NCI-H82 (cell line): ENCODE measurements around the gene ZNF140.

Experiments
- DNase-seq: peaks from one replicate; lab custom pipeline; 2025; lab: John Stamatoyannopoulos, UW

Gene ZNF140

DNA sequence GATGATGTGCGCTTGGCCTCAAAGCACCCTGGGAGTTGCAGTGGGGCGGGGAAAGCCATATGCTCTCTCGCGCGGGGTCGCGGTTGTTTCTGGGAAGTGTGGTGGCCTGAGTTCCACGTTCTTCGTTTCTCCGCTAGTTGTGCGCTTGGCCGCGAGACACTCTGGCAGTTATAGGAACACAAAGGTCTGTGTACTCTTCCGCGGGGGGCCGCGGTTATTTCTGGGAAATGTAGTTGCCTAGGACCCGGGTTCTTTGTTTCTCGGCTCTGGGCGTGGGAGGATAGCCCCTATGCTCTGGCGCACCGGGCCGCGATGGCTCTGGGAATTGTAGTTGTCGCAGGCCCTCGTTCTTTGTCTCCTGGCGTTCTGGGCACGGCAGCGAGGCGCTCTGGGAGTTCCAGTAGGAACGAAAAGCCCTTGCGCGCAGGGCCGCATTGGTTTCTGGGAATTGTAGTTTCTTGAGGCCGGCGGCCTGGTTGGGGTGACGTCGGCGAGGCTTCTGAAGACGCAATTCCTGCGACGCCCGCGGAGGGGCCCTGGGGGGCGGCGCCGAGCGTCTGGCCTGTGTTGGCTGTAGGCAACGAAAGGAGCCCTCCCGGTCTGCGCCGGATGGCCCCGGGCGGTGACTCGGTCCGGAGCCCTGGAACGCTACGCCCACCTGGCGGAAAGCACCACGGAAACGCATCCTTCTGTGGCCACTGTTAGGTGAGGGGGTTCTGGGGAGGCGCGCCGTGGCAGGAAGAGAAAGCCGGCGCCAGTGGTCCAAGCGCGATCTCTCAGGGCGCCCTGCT, at the start of gene ZNF140:
TSS of gene ZNF140 (plus strand) at position 556 of the 791 bp plus-strand sequence. CDS start 398 bp downstream, outside the sequence.
- peak; percentile 99 for DNase-seq

DNA sequence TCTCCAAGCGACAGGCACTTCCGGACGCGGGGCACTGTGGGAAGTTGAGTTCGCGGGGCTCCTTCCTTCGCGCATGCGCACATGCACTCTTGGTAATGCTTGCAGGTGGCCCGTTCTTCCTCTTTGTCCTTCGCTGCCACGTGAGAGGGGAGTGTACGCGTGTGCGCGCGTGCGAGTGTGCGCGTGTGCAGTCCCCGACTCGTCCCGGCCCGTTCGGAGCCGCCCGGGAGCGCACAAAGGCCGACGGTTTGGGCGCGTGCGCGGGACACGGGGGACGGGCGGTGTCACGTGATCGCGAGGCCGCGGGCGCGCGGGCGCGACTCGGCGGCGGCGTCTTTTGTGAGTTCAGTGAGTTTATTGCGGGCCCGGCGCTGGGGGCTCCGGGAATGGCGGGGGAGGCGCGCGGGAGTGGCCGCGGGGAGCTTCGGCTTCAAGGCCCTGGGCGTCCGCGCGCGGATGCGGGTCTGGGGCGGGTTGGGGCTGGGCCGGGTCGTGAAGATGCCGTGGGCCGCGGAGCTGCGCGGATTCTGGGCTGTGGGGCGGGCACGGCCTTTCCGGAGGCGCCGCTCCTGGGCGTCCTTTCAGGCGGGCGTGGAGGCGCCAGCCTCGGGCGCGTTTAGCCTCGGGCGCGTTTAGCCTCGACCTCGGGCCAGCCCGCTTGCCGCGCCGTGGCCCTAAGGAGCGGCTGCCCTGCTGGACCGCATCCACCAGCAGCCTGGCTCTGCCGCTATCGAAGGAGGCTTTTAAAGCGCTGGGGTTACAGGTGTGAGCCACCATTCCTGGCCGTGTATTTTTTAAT, 43.3 kb upstream of the ZNF140 start, which contains the start of gene ZNF84:
TSS of gene ZNF84 (plus strand) at position 303 of the 799 bp plus-strand sequence. CDS start 3,959 bp downstream, outside the sequence.
- peak; percentile 98 for DNase-seq

DNA sequence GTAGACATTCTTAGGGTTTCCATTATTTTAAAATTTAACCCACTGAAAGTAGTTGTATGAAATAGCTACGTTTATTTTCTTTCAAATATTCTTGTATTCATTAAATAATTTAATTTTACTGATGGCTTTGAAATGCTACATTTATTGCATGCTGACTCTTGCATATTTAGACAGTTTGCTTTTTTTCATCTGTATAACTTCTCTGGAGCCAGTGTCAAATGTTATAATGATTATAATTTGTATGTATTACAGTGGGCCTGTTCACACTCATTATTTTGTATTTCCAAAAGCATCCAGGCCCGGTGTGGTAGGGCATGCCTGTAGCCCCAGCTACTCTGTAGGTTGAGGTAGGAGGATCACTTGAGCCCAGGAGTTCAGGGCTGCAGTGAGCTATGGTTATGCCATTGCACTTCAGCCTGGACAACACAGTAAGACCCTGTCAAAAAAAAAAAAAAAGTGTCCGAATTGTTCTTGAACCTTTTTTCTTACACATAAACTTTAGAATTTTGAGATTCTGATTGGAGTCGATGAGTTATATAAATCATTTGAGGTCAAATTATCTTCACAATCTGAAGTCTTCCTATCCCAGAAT, 42.5 kb upstream of the ZNF140 start:
- DNase-seq = peak; percentile 21

DNA sequence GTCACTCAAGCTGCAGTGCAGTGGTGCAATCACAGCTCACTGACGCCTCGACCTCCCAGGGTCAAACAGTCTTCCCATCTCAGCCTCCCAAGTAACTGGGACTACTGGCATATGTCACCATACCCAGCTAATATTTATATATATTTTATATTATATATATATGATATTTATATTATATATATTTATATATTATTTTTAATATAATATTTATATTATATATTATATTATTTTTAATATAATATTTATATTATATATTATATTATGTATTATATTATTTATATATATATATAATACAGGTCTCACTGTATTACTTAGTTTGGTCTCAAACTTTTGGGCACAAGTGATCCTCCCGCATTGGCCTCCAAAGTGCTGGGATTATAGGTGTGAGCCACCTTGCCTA, 34.0 kb upstream of the ZNF140 start:
- no peak for DNase-seq

DNA sequence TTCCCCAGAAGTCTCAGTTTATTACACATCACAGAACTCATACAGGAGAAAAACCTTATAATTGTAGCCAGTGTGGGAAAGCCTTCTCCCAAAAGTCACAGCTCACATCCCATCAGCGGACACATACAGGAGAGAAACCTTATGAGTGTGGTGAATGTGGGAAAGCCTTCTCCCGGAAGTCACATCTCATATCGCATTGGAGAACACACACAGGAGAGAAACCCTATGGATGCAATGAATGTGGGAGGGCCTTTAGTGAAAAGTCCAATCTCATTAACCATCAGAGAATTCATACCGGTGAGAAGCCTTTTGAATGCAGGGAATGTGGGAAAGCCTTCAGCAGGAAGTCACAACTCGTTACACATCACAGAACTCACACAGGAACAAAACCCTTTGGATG, 23.3 kb upstream of the ZNF140 start:
- no peak for DNase-seq

DNA sequence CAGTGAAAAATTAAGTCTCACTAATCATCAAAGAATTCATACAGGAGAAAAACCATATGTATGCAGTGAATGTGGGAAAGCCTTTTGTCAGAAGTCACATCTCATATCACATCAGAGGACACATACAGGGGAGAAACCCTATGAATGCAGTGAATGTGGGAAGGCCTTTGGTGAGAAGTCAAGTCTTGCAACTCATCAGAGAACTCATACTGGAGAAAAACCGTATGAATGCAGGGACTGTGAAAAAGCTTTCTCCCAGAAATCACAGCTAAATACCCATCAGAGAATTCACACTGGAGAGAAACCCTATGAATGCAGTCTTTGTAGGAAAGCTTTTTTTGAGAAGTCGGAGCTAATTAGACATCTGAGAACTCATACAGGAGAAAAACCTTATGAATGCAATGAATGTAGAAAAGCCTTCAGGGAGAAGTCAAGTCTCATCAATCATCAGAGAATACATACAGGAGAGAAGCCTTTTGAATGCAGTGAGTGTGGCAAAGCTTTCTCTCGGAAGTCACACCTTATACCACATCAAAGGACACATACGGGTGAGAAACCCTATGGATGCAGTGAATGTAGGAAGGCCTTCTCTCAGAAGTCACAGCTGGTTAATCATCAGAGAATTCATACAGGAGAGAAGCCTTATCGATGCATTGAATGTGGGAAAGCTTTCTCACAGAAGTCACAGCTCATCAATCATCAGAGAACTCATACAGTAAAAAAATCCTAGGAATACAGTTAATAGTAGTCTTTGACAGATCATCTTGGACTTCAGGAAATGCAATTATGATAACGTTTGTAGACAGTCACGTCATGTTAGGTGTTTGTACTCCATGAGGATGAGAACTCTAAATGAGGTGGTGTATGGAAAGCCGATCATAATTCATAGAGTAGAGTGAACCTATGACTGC, 22.3 kb upstream of the ZNF140 start:
- DNase-seq = no peak

DNA sequence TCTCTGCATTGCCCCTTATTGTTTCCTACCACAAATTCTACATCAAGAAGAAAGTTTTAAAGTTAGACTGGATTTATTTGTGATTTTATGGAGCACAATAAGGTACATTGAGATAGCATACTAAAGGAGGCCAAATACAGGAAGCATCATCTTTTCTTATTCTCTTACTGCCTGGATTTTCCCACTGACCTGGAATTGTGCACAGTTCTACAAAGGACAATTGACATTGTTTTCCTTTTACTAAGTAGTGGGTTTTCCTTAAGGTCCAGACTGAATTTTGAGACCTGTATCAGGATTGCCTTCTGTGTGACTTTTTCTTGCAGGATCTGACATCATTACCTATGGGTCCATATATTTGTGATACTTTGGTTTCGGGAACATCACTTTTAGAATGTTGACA, 18.8 kb upstream of the ZNF140 start:
- DNase-seq = no peak

DNA sequence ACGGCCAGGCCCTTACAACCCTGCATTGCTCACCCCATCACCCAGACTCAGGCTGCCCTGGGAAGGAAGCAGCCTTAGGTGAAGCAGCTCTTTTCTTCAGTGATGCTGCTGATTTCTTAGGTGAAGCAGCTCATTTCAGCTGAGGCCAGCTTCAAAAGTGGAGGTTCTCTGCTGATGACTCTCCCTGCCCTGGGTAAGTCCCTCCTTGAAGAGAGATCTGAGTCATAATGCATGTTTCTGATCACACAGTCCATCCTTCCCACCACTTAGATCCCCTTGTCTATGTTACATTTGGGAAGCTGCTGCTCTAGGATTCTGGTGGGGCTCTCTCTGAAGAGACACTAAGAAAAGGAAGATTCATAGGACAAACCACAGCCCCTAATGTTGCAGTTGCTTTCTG, 17.2 kb upstream of the ZNF140 start:
- DNase-seq = no peak

DNA sequence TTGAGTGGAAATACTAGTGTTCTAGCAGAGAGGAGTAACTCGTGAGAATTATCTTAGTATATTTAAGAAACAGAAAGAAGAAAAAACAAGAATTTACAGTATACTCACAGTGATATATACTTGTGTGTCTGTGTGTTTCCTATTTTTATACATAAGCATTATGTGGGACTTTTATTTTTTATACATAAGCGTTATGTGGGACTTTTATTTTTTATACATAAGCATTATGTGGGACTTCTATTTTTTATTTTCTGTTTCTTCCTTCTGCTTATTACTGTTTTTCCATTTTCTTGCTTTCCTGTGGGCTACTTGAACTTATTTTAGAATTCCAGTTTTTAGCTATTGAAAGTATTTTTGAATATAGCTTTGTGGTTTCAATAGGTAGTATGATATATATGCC, 6.9 kb upstream of the ZNF140 start:
- no peak for DNase-seq

DNA sequence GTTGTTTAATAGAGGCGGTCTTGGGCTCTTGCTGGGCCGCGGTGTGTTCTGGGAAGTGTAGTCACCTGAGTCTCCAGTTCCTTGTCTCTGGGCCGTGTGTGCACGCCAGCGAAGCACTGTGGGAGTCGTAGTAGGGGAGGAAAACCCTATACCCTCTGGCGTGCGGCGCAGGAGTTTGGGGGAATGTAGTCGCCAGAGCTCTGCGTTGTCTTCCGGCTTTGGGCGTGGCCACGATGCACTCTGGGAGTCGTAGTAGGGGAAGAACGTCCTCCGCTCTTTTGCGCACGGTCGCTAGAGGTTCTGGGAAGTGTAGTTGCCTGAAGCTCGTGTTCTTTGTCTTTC, 726 bp upstream of the ZNF140 start:
- DNase-seq = peak; percentile 100

DNA sequence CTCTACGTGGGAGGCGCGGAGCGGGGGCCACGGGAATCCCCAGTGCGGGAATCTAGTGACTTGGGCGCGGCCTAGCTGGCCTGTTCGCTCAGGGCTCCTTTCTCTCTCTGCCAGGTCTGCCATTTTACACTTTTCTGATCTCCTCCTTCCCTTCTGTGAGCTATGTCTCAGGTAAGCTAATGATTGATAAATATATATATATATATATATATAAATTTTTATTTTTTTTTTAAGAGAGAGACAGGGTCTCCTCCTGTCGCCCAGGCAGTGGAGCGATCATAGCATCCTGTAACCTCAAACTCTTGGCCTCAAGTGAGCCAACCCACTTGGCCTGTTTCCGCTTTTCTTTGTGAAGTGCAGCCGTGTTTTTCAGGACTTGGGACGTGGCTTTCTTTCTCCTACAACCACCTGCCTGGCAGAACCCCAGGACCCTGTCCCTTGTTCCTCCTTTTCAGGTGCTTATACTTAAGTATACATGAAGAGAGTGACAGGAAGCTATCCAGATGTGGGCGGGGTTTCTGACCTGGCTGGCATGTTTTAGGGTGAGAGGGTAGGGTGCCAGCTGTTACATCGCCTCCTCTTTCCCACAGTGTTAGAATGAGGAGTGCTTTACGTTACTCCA, 547 bp downstream of the ZNF140 start:
- DNase-seq = peak; percentile 37

DNA sequence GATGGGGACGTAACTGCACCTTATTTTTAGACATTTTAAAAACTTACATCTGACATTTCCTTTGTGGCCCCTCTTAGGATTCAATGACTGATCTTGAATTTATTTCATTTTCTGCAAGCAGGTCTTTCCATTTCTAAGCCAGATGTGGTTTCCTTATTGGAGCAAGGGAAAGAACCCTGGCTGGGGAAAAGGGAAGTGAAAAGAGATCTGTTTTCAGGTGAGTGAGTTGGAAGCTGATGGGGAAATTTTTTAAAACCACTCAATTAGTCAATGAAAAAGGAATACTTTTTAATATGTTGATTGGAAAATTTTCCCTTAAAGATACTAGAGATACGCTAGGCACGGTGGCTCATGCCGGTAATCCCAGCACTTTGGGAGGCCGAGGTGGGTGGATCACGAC, 2.6 kb downstream of the ZNF140 start:
- DNase-seq = no peak

DNA sequence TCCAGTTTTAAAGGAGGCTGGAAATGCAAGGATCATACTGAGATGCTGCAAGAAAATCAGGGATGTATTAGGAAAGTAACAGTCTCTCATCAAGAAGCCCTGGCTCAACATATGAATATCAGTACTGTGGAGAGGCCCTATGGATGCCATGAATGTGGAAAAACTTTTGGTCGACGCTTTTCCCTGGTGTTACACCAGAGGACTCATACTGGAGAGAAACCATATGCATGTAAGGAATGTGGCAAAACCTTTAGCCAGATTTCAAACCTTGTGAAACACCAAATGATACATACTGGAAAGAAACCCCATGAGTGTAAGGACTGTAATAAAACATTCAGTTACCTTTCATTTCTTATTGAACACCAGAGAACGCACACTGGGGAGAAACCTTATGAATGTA, 24.9 kb downstream of the ZNF140 start:
- no peak for DNase-seq

DNA sequence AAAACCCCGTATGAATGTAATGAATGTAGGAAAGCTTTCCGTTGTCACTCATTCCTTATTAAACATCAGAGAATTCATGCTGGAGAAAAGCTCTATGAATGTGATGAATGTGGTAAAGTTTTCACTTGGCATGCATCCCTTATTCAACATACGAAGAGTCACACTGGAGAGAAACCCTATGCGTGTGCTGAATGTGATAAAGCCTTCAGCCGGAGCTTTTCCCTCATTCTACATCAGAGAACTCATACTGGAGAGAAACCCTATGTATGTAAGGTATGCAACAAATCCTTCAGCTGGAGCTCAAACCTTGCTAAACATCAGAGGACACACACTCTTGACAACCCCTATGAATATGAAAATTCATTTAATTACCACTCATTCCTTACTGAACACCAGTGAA, 25.5 kb downstream of the ZNF140 start:
- DNase-seq = peak; percentile 22

DNA sequence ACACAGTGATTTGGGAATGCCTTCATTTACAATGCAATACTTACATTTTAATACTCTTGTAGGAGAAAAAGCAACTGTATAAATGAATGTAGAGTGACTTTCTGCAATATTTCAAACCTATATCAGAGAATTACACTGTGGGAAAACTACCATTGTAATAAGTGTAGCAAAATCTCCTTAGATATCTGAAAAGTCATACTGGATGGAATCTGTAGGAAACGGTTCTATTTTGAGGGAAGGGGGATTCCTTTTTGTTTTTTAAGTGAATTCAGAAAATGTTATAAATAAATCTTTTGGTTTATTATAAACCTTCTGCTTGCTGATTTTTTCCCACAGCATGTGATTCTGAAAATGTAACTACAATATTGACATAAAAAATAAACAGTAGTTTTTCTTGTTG, 26.4 kb downstream of the ZNF140 start:
- DNase-seq = no peak

DNA sequence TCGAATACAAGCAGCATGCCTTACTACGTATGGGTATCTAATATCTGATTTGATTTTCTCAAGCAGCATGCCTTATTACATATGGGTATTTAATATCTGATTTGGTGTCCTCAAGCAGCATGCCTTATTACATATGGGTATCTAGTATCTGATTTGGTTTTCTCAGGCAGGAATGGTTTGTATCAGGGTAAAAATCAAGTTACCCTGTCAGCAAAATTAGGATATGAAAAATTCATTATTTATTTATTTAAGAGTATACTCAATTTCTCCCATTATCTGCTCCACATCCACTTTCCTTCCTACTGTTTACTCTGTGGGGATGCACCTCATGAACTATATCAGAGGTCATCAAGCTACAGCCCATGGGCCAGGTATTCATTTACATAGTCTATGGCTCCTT, 27.4 kb downstream of the ZNF140 start:
- no peak for DNase-seq

DNA sequence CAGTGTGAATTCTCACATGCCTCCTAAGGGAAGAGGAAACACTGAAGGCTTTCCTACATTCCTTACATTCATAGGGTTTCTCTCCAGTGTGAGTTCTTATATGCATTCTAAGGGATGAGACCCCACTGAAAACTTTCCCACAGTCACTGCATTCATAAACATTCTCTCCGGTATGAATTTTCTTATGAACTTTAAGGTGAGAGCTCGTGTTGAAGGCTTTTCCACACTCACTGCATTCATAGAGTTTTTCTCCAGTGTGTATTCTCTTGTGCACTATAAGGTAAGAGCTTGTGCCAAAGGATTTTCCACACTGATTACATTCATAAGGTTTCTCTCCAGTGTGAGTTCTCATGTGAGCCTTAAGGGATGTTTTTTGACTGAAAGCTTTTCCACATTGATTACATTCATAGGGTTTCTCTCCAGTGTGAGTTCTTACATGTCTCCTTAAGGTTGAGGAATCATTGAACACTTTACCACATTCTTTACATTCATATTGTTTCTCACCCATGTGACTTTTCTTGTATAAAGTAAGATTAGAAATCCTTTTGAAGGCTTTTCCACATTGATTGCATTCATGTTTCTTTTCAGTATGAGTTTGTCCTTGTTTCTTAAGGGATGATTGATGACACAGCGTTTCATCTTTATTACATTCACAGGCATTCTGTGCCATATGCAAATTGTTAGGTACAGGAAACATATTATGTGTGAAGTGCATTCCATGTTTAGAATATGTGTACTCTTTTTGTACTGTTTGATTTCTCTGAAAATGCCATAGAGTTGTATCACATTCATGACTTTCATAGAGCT, 39.9 kb downstream of the ZNF140 start:
- DNase-seq = peak; percentile 23

DNA sequence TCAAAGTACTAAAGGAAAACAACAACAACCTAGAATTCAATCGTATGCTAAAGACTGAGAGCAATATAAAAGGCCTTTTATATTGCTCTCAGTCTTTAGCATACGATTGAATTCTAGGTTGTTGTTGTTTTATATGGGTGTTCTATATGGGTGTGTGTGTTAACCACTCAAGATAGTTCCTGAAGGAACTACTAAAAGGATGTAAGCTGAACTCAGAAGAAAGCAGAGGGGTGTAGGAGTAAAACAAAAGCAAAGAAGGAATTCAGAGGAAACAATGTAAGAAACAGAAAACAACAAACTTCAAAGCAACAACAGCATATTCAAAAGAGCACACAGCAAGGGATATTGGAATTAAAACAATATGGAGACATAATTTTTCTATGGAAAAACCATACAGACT, 44.0 kb downstream of the ZNF140 start:
- DNase-seq = no peak

DNA sequence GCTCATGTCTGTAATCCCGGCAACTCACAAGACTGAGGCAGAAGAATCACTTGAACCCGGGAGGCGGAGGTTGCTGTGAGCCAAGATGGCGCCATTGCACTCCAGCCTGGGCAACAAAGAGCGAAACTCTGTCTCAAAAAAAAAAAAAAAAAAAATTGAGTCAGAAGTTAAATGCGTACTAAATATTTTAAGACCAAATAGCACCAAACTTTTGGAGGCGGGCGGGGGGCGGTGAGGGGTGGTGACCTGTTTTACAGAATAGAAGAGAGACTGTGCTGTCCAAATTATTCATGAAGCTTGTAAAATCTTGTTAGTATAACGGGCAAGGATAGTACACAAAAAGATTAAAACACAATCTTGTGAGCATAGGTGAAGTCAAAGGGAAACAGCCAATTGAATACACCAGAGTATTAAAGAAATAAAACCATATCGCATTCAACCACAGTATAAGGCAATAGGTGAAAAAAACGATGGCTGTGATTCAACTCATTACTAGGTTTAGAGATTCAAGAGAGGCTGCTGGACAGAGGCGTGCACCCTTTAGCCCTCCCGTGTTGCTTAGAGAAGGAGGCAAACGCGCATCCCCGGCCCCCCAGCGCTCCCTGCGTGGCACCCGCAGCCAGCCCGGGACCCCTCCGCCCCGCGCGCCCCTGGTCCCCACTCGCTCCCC, 48.8 kb downstream of the ZNF140 start:
- no peak for DNase-seq
